NCI-H2171 (cell line): ENCODE results near the gene KRT86.
A peak's percentile ranks its signal among the peaks of the same experiment; 100 is the strongest.
"Not testable (repeated sequence)": the region's sequence is repeated elsewhere in the genome, so short reads cannot be mapped to it uniquely, and the experiment has no call there.

Experiments used
- DNase-seq: peaks from one replicate; lab custom pipeline; 2025; lab: John Stamatoyannopoulos, UW

KRT86 gene

GRCh38 chr12:52314511-52314910 lies 40.1 kb downstream of the KRT86 start:
- DNase-seq, result no peak

GRCh38 chr12:52315721-52316120 lies 41.3 kb downstream of the KRT86 start:
- not testable (repeated sequence) for DNase-seq

- DNase-seq, result no peak
Observed at GRCh38 chr12:52316290-52316689, 41.8 kb downstream of the KRT86 start.

- no peak for DNase-seq
Observed at GRCh38 chr12:52316701-52317100, 42.3 kb downstream of the KRT86 start.

GRCh38 chr12:52317468-52318052 lies 43.1 kb downstream of the KRT86 start:
- DNase-seq, result no peak

- DNase-seq, result no peak
Observed at GRCh38 chr12:52318241-52318990, 44.0 kb downstream of the KRT86 start.

GRCh38 chr12:52319097-52319496 lies 44.7 kb downstream of the KRT86 start:
- DNase-seq, result no peak

- no peak for DNase-seq
Observed at GRCh38 chr12:52320784-52321400, 46.4 kb downstream of the KRT86 start, which contains the start of gene KRT83. Gene KRT83 (minus strand): TSS chr12:52321398. CDS start chr12:52321335, 63 bp downstream.

GRCh38 chr12:52321418-52321817 lies 47.0 kb downstream of the KRT86 start:
- no peak for DNase-seq

- no peak for DNase-seq
Observed at GRCh38 chr12:52322069-52322468, 47.6 kb downstream of the KRT86 start.

GRCh38 chr12:52323001-52323400 lies 48.6 kb downstream of the KRT86 start:
- DNase-seq, result no peak

- DNase-seq, result no peak
Observed at GRCh38 chr12:52323416-52324152, 49.1 kb downstream of the KRT86 start.

- no peak for DNase-seq
Observed at GRCh38 chr12:52324153-52324444, 49.7 kb downstream of the KRT86 start.

- peak; percentile 80 for DNase-seq
Observed at GRCh38 chr12:52327052-52327829, 52.8 kb downstream of the KRT86 start.

- no peak for DNase-seq
Observed at GRCh38 chr12:52327830-52328500, 53.5 kb downstream of the KRT86 start.

- no peak for DNase-seq
Observed at GRCh38 chr12:52331039-52331438, 56.6 kb downstream of the KRT86 start.

GRCh38 chr12:52331833-52332232 lies 57.4 kb downstream of the KRT86 start:
- no peak for DNase-seq

GRCh38 chr12:52332381-52332780 lies 57.9 kb downstream of the KRT86 start:
- DNase-seq, result no peak

GRCh38 chr12:52333321-52333720 lies 58.9 kb downstream of the KRT86 start:
- DNase-seq, result no peak

- no peak for DNase-seq
Observed at GRCh38 chr12:52334185-52334584, 59.7 kb downstream of the KRT86 start.

GRCh38 chr12:52335598-52336262 lies 61.3 kb downstream of the KRT86 start:
- no peak for DNase-seq
